Peyer's patch (tissue), 4 donors: ENCODE results near the gene PHF13. TPM values are rescaled to one million over a fixed set of nuclear protein-coding genes. Genes with fewer than 3 reads are reported as not detected.

Source experiments
- DNase-seq, 3 donors: peaks; one replicate each; pipeline ENCODE4 v3.0.0-alpha.2; 2017 to 2019
- H3K27ac ChIP-seq, 4 donors: fragments of 200-600 bp; sonication (generic); one replicate each; pipeline ENCODE4 v1.5.1; 2016 to 2019
- H3K27me3 ChIP-seq, 2 donors: fragments of 200-600 bp; sonication (generic); one replicate each; pipeline ENCODE4 v1.5.1; 2019
- H3K36me3 ChIP-seq, 3 donors: fragments of 200-600 bp; sonication (generic); one replicate each; pipeline ENCODE4 v1.5.1; 2016 to 2019
- H3K4me1 ChIP-seq, 4 donors: fragments of 200-600 bp; sonication (generic); one replicate each; pipeline ENCODE4 v1.5.1; 2016 to 2019
- H3K4me3 ChIP-seq, 4 donors: fragments of 200-600 bp; sonication (generic); 1 replicate in 3 of 4; 2 replicates in 1 of 4; pipeline ENCODE4 v1.5.1; 2016 to 2019; ENCODE audit warnings: mild to moderate bottlenecking in 1 of 4
- H3K9me3 ChIP-seq, 4 donors: fragments of 200-600 bp; sonication (generic); one replicate each; pipeline ENCODE4 v1.5.1; 2016 to 2019; ENCODE audit warnings: mild to moderate bottlenecking in 1 of 4
- POLR2A ChIP-seq, 2 donors: fragments of 450-650 bp; IDR thresholded peaks; one replicate each; pipeline ENCODE4 v1.5.1; 2017; ENCODE audit warnings: antibody characterized with exemption in 2 of 2, mild to moderate bottlenecking in 2 of 2, moderate library complexity in 2 of 2
- total RNA-seq, 4 donors: library from RNA; depleted of rRNA; stranded (reverse); fragments of >200 nt; gene quantifications; one replicate each; pipeline ENCODE4 v1.1.0, GENCODE V29; 2016
- TF ChIP-seq, protein P1 (sequence below), 6 experiments: fragments of 450-650 bp in 4 of 6; fragments of 200-600 bp in 2 of 6; sonication (generic) in 1 of 6; IDR thresholded peaks; one replicate each; pipeline ENCODE4 v1.5.1; 2017 to 2019; ENCODE audit warnings: antibody characterized with exemption in 6 of 6, mild to moderate bottlenecking in 3 of 6, moderate library complexity in 1 of 6

The PHF13 gene
- total RNA-seq, 4 donors from 2014 or later: 3.3 to 7.4 (median 6.0) TPM

- DNase-seq: peak in 2 of 3 donors; percentile 58 to 69
- Histone ChIP-seq H3K9me3 (no peaks in the 10 kb centered on the region), H3K27ac (peak overlapping the region; percentile 92 to 99 (median 98)), H3K36me3 (no peaks in the 10 kb centered on the region), H3K27me3 (no peaks in the 10 kb centered on the region), H3K4me3 (peak overlapping the region; percentile 54 to 98 (median 97)), H3K4me1 (peaks cover 0 to 21% (median 16%) of the 10 kb centered on the region in 4 donors)
- TF ChIP-seq, protein P1, sequence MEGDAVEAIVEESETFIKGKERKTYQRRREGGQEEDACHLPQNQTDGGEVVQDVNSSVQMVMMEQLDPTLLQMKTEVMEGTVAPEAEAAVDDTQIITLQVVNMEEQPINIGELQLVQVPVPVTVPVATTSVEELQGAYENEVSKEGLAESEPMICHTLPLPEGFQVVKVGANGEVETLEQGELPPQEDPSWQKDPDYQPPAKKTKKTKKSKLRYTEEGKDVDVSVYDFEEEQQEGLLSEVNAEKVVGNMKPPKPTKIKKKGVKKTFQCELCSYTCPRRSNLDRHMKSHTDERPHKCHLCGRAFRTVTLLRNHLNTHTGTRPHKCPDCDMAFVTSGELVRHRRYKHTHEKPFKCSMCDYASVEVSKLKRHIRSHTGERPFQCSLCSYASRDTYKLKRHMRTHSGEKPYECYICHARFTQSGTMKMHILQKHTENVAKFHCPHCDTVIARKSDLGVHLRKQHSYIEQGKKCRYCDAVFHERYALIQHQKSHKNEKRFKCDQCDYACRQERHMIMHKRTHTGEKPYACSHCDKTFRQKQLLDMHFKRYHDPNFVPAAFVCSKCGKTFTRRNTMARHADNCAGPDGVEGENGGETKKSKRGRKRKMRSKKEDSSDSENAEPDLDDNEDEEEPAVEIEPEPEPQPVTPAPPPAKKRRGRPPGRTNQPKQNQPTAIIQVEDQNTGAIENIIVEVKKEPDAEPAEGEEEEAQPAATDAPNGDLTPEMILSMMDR (IDR thresholded peaks at IDR 0.05): peak in 3 of 6 experiments; percentile 8 to 13 (median 8)
- TF ChIP-seq POLR2A (IDR thresholded peaks at IDR 0.05): no peak
Measured at GRCh38 chr1:6603915-6604558, 9.5 kb upstream of the PHF13 start.

GRCh38 chr1:6612641-6613360 is 730 bp upstream of the PHF13 start:
- TF ChIP-seq, protein P1 (IDR thresholded peaks at IDR 0.05): no peak
- peak in 1 of 2 donors; percentile 46 for TF ChIP-seq POLR2A (IDR thresholded peaks at IDR 0.05)
- H3K4me3 ChIP-seq: peak overlapping the region; percentile 83 to 100 (median 92)
- peaks cover 0 to under 1% (median 0%) of the 10 kb centered on the region in 3 donors for H3K36me3 ChIP-seq
- no peaks in the 10 kb centered on the region for H3K27me3 ChIP-seq
- no peaks in the 10 kb centered on the region for H3K9me3 ChIP-seq
- H3K27ac ChIP-seq: peak overlapping the region; percentile 87 to 93 (median 92)
- H3K4me1 ChIP-seq: peaks cover 0 to 11% (median 2%) of the 10 kb centered on the region in 4 donors
- DNase-seq: peak in 2 of 3 donors; percentile 44 to 68

- peak; percentile 64 to 80 (median 70) for DNase-seq
- TF ChIP-seq, protein P1 (IDR thresholded peaks at IDR 0.05): no peak
- TF ChIP-seq POLR2A (IDR thresholded peaks at IDR 0.05): no peak
- H3K4me3 ChIP-seq: peak overlapping the region; percentile 83 to 100 (median 92)
- H3K9me3 ChIP-seq: no peaks in the 10 kb centered on the region
- peaks cover 0 to 9% (median 0%) of the 10 kb centered on the region in 3 donors for H3K36me3 ChIP-seq
- peak overlapping the region; percentile 87 to 93 (median 92) for H3K27ac ChIP-seq
- H3K4me1 ChIP-seq: peaks cover 0 to 11% (median 2%) of the 10 kb centered on the region in 4 donors
- no peaks in the 10 kb centered on the region for H3K27me3 ChIP-seq
Measured at GRCh38 chr1:6614019-6614928, 743 bp downstream of the PHF13 start.

GRCh38 chr1:6614929-6615785 is 1.6 kb downstream of the PHF13 start:
- Histone ChIP-seq H3K4me3 (peak overlapping the region; percentile 83 to 100 (median 92)), H3K27me3 (no peaks in the 10 kb centered on the region), H3K4me1 (peaks cover 0 to 11% (median 2%) of the 10 kb centered on the region in 4 donors), H3K9me3 (no peaks in the 10 kb centered on the region), H3K36me3 (peaks cover 0 to 18% (median 0%) of the 10 kb centered on the region in 3 donors), H3K27ac (peak overlapping the region; percentile 87 to 93 (median 92))
- no peak for DNase-seq
- TF ChIP-seq, protein P1 (IDR thresholded peaks at IDR 0.05): no peak
- no peak for TF ChIP-seq POLR2A (IDR thresholded peaks at IDR 0.05)
